Testis (tissue), 3 donors: Measurements from ENCODE around the gene BLVRA. TPM values are rescaled to one million over a fixed set of nuclear protein-coding genes. Genes with fewer than 3 reads are reported as not detected.
A peak's percentile ranks its signal among the peaks of the same experiment; 100 is the strongest.

ENCODE experiments used
- DNase-seq: peaks from one replicate; pipeline ENCODE4 v3.0.0-alpha.2; 2019
- H3K27ac ChIP-seq, 2 donors: fragments of 200-600 bp; sonication (generic); one replicate each; pipeline ENCODE4 v1.5.1; 2019
- H3K27me3 ChIP-seq: fragments of 200-600 bp; sonication (generic); one replicate; pipeline ENCODE4 v1.5.1; 2019
- H3K36me3 ChIP-seq: fragments of 200-600 bp; sonication (generic); one replicate; pipeline ENCODE4 v1.5.1; 2017; ENCODE audit warnings: low read depth; ENCODE audit errors: missing control alignments
- H3K4me1 ChIP-seq: fragments of 200-600 bp; sonication (generic); one replicate; pipeline ENCODE4 v1.5.1; 2019
- H3K4me3 ChIP-seq, 2 donors: fragments of 200-600 bp; sonication (generic); one replicate each; pipeline ENCODE4 v1.5.1; 2017 to 2019
- H3K9me3 ChIP-seq: fragments of 200-600 bp; sonication (generic); one replicate; pipeline ENCODE4 v1.5.1; 2017
- CTCF ChIP-seq, 3 experiments: fragments of 450-650 bp in 2 of 3; fragments of 200-600 bp in 1 of 3; sonication (generic) in 1 of 3; IDR thresholded peaks; one replicate each; pipeline ENCODE4 v1.5.1; 2016 to 2019; ENCODE audit warnings: antibody characterized with exemption in 3 of 3, mild to moderate bottlenecking in 2 of 3, moderate library complexity in 1 of 3
- POLR2A ChIP-seq: fragments of 450-650 bp; IDR thresholded peaks from one replicate; pipeline ENCODE4 v1.6.1; 2017; ENCODE audit warnings: antibody characterized with exemption, mild to moderate bottlenecking, moderate library complexity
- WGBS, 2 donors: methylation state at CpG; one replicate each; pipeline ENCODE4 v1.1.5; 2018; 5-methylcytosine and 5-hydroxymethylcytosine counted together
- intact Hi-C: fragments of 100-400 bp; cut with DNase I; formaldehyde crosslinking; loops from one replicate; pipeline ENCODE4 v1.15.1; 2023; ENCODE audit warnings: low total_unique reads
- polyA plus RNA-seq: library from polyadenylated mRNA; stranded (reverse); fragments of 350-450 nt; fragmentation: Illumina TruSeq; extraction: RNeasy Lipid Tissue Mini Kit (QIAGEN cat#74804); gene quantifications from one replicate; pipeline ENCODE4 v1.2.3, GENCODE V29; 2014; ENCODE audit warnings: low read depth, low replicate concordance; ENCODE audit not compliant: insufficient read depth
- total RNA-seq, 2 donors: library from RNA; depleted of rRNA; stranded (reverse); fragments of >200 nt; gene quantifications; one replicate each; pipeline ENCODE4 v1.2.3, GENCODE V29; 2016

Gene BLVRA
- total and polyA plus RNA-seq, 3 donors from 2014 or later, result 16.8 to 33.7 (median 20.2) TPM

DNA sequence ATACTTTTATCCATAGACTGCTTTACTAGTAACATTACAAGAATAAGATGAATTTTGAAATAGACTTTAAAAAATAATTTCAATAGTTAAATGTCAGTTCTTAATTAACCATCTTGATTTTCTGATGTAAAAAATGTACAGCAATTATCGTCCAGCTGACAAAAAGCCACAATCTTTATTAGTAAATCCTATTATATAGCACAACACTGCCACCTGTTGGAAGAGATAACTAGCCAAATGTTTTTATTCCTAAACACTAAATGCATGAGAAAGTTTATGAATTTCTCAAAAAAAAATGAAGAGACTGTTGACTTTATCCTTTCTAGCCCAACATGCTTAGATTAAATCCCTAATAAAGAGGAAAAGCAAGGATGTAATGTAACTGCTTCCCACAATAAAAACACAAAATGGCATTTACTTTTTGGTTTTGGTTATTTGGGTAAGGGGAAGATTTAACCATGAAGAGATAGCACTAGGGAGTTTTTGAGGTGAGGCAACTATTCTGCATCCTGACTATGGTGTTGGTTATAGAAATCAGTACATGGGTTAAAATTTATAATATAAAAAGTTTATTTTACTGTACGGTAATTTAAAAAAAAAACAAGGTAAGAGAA, 37.2 kb upstream of the BLVRA start:
- no peaks in the 10 kb centered on the region for H3K27me3 ChIP-seq
- no peak for TF ChIP-seq POLR2A
- TF ChIP-seq CTCF (IDR thresholded peaks at IDR 0.05), result peak; percentile 21 to 66 (median 40)
- intact Hi-C loops, result no loop called here

GRCh38 chr7:43723007-43723341, 35.5 kb upstream of the BLVRA start:
- Histone ChIP-seq H3K27me3 (no peaks in the 10 kb centered on the region), H3K9me3 (no peaks in the 10 kb centered on the region), H3K36me3 (no peaks in the 10 kb centered on the region), H3K27ac (no peak overlapping the region), H3K4me3 (no peak overlapping the region), H3K4me1 (no peaks in the 10 kb centered on the region)
- intact Hi-C loops, result no loop called here
- DNase-seq, result no peak
- TF ChIP-seq CTCF (IDR thresholded peaks at IDR 0.05) (no peak), POLR2A (no peak)

More for the DNA sequence above, 37.2 kb upstream of the BLVRA start:
- WGBS, 2 donors, result 48 to 56% methylated on average over 2 of the region's 2 CpGs
- no peaks in the 10 kb centered on the region for H3K36me3 ChIP-seq
- no peak overlapping the region for H3K4me3 ChIP-seq
- no peak for DNase-seq
- no peaks in the 10 kb centered on the region for H3K9me3 ChIP-seq
- no peaks in the 10 kb centered on the region for H3K4me1 ChIP-seq
- no peak overlapping the region for H3K27ac ChIP-seq

- Histone ChIP-seq H3K27ac (no peak overlapping the region), H3K4me3 (no peak overlapping the region), H3K27me3 (no peaks in the 10 kb centered on the region), H3K9me3 (no peaks in the 10 kb centered on the region), H3K4me1 (peaks cover 5% of the 10 kb centered on the region), H3K36me3 (no peaks in the 10 kb centered on the region)
- intact Hi-C loops, result no loop called here
- 93 to 98% methylated on average over 3 of the region's 3 CpGs for WGBS, 2 donors
- DNase-seq, result no peak
- TF ChIP-seq POLR2A (no peak), CTCF (IDR thresholded peaks at IDR 0.05) (no peak)
Observed at GRCh38 chr7:43725251-43725650, 33.2 kb upstream of the BLVRA start.

GRCh38 chr7:43726466-43726865, 32.0 kb upstream of the BLVRA start:
- H3K27ac ChIP-seq, result no peak overlapping the region
- H3K9me3 ChIP-seq, result no peaks in the 10 kb centered on the region
- no peaks in the 10 kb centered on the region for H3K27me3 ChIP-seq
- intact Hi-C loops, result no loop called here
- H3K4me3 ChIP-seq, result no peak overlapping the region
- TF ChIP-seq POLR2A (no peak), CTCF (IDR thresholded peaks at IDR 0.05) (no peak)
- peaks cover 5% of the 10 kb centered on the region for H3K4me1 ChIP-seq
- WGBS, 2 donors, result 52 to 53% methylated on average over 4 of the region's 4 CpGs
- DNase-seq, result no peak
- no peaks in the 10 kb centered on the region for H3K36me3 ChIP-seq

GRCh38 chr7:43727003-43727402, 31.5 kb upstream of the BLVRA start:
- Histone ChIP-seq H3K9me3 (no peaks in the 10 kb centered on the region), H3K27me3 (no peaks in the 10 kb centered on the region), H3K27ac (no peak overlapping the region), H3K4me3 (no peak overlapping the region), H3K4me1 (peaks cover 5% of the 10 kb centered on the region), H3K36me3 (no peaks in the 10 kb centered on the region)
- TF ChIP-seq POLR2A, result no peak
- no peak for TF ChIP-seq CTCF (IDR thresholded peaks at IDR 0.05)
- 82% methylated on average over 5 of the region's 5 CpGs for WGBS, 2 donors
- intact Hi-C loops, result no loop called here
- DNase-seq, result no peak
